ENCODE results near the gene TSPAN17. TPM values are rescaled to one million over a fixed set of nuclear protein-coding genes. Genes with fewer than 3 reads are reported as not detected.

TSPAN17 gene
- total RNA-seq, 1 donor from 2014 or later, result 31.8 TPM

- no peak overlapping the region for H3K4me3 ChIP-seq
- H3K27me3 ChIP-seq, result peaks cover 17% of the 10 kb centered on the region
- H3K9me3 ChIP-seq, result no peaks in the 10 kb centered on the region
- intact Hi-C loops (cut with DNase I), result no loop called here
- no peak for ATAC-seq
- no peaks in the 10 kb centered on the region for H3K4me1 ChIP-seq
- TF ChIP-seq, protein P1, sequence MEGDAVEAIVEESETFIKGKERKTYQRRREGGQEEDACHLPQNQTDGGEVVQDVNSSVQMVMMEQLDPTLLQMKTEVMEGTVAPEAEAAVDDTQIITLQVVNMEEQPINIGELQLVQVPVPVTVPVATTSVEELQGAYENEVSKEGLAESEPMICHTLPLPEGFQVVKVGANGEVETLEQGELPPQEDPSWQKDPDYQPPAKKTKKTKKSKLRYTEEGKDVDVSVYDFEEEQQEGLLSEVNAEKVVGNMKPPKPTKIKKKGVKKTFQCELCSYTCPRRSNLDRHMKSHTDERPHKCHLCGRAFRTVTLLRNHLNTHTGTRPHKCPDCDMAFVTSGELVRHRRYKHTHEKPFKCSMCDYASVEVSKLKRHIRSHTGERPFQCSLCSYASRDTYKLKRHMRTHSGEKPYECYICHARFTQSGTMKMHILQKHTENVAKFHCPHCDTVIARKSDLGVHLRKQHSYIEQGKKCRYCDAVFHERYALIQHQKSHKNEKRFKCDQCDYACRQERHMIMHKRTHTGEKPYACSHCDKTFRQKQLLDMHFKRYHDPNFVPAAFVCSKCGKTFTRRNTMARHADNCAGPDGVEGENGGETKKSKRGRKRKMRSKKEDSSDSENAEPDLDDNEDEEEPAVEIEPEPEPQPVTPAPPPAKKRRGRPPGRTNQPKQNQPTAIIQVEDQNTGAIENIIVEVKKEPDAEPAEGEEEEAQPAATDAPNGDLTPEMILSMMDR (IDR thresholded peaks at IDR 0.05), result no peak
- no peak overlapping the region for H3K27ac ChIP-seq
- DNase-seq, result no peak
- no peaks in the 10 kb centered on the region for H3K36me3 ChIP-seq
Observed at GRCh38 chr5:176685010-176685409, 37.7 kb downstream of the TSPAN17 start.

GRCh38 chr5:176687247-176687646 lies 40.0 kb downstream of the TSPAN17 start:
- H3K27me3 ChIP-seq, result peaks cover 9% of the 10 kb centered on the region
- TF ChIP-seq, protein P1 (IDR thresholded peaks at IDR 0.05), result no peak
- H3K36me3 ChIP-seq, result no peaks in the 10 kb centered on the region
- ATAC-seq, result no peak
- no peaks in the 10 kb centered on the region for H3K9me3 ChIP-seq
- H3K4me3 ChIP-seq, result no peak overlapping the region
- H3K27ac ChIP-seq, result no peak overlapping the region
- no peak for DNase-seq
- intact Hi-C loops (cut with DNase I), result no loop called here
- H3K4me1 ChIP-seq, result no peaks in the 10 kb centered on the region

- no peak for ATAC-seq
Observed at GRCh38 chr5:176687881-176688280, 40.6 kb downstream of the TSPAN17 start.

GRCh38 chr5:176690911-176691310 lies 43.6 kb downstream of the TSPAN17 start:
- H3K4me1 ChIP-seq, result no peaks in the 10 kb centered on the region
- peaks cover 33% of the 10 kb centered on the region for H3K27me3 ChIP-seq
- TF ChIP-seq, protein P1 (IDR thresholded peaks at IDR 0.05), result no peak
- no peaks in the 10 kb centered on the region for H3K36me3 ChIP-seq
- no peak overlapping the region for H3K4me3 ChIP-seq
- DNase-seq (no peak), ATAC-seq (no peak)
- intact Hi-C loops (cut with DNase I), result no loop called here
- no peak overlapping the region for H3K27ac ChIP-seq
- no peaks in the 10 kb centered on the region for H3K9me3 ChIP-seq

More at GRCh38 chr5:176687881-176688280, 40.6 kb downstream of the TSPAN17 start:
- no peaks in the 10 kb centered on the region for H3K4me1 ChIP-seq
- no peak for DNase-seq
- H3K27me3 ChIP-seq, result peaks cover 13% of the 10 kb centered on the region
- H3K9me3 ChIP-seq, result no peaks in the 10 kb centered on the region
- intact Hi-C loops (cut with DNase I), result no loop called here
- H3K4me3 ChIP-seq, result no peak overlapping the region
- TF ChIP-seq, protein P1 (IDR thresholded peaks at IDR 0.05), result no peak
- H3K27ac ChIP-seq, result no peak overlapping the region
- H3K36me3 ChIP-seq, result no peaks in the 10 kb centered on the region

- no peaks in the 10 kb centered on the region for H3K9me3 ChIP-seq
- intact Hi-C loops (cut with DNase I), result no loop called here
- no peak overlapping the region for H3K27ac ChIP-seq
- TF ChIP-seq, protein P1 (IDR thresholded peaks at IDR 0.05), result no peak
- H3K4me1 ChIP-seq, result no peaks in the 10 kb centered on the region
- no peak for DNase-seq
- peaks cover 39% of the 10 kb centered on the region for H3K27me3 ChIP-seq
- H3K36me3 ChIP-seq, result no peaks in the 10 kb centered on the region
- H3K4me3 ChIP-seq, result no peak overlapping the region
- no peak for ATAC-seq
Observed at GRCh38 chr5:176691524-176691923, 44.2 kb downstream of the TSPAN17 start.

- no peak for ATAC-seq
Observed at GRCh38 chr5:176692326-176692725, 45.0 kb downstream of the TSPAN17 start.

More at GRCh38 chr5:176692326-176692725, 45.0 kb downstream of the TSPAN17 start:
- intact Hi-C loops (cut with DNase I), result no loop called here
- Histone ChIP-seq H3K27me3 (peaks cover 47% of the 10 kb centered on the region), H3K36me3 (no peaks in the 10 kb centered on the region), H3K4me1 (no peaks in the 10 kb centered on the region), H3K9me3 (no peaks in the 10 kb centered on the region), H3K4me3 (no peak overlapping the region), H3K27ac (no peak overlapping the region)
- TF ChIP-seq, protein P1 (IDR thresholded peaks at IDR 0.05), result no peak
- no peak for DNase-seq
